ENCODE data around the gene CCDC157.

DNA sequence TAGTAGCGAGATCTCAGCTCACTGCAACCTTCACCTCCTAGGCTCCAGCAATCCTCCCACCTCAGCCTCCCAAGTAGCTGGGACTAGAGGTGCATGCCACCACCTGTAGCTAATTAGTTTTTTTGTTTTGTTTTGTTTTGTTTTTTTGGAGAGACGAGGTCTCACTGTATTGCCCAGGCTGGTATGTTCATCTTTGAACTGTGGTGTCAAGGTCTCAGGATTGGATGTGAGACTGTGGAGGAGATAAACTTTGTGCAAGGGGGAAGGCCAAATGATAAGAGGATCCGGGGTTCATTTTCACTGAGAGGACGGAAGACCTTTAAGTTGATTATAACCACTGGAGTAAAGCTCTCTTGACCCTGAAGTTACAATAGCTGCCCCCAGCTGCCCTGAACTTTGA lies 48.9 kb downstream of the CCDC157 start:
- TF ChIP-seq, protein P1, sequence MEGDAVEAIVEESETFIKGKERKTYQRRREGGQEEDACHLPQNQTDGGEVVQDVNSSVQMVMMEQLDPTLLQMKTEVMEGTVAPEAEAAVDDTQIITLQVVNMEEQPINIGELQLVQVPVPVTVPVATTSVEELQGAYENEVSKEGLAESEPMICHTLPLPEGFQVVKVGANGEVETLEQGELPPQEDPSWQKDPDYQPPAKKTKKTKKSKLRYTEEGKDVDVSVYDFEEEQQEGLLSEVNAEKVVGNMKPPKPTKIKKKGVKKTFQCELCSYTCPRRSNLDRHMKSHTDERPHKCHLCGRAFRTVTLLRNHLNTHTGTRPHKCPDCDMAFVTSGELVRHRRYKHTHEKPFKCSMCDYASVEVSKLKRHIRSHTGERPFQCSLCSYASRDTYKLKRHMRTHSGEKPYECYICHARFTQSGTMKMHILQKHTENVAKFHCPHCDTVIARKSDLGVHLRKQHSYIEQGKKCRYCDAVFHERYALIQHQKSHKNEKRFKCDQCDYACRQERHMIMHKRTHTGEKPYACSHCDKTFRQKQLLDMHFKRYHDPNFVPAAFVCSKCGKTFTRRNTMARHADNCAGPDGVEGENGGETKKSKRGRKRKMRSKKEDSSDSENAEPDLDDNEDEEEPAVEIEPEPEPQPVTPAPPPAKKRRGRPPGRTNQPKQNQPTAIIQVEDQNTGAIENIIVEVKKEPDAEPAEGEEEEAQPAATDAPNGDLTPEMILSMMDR (IDR thresholded peaks at IDR 0.05), result no peak
- no peak for TF ChIP-seq POLR2A (IDR thresholded peaks at IDR 0.05)
